Subcutaneous adipose tissue (tissue), 4 donors: Measurements from ENCODE around the gene ZSCAN2. TPM values are rescaled to one million over a fixed set of nuclear protein-coding genes. Genes with fewer than 3 reads are reported as not detected.

Experiments
- CTCF ChIP-seq: fragments of 450-650 bp; IDR thresholded peaks from one replicate; pipeline ENCODE4 v1.5.1; 2016; ENCODE audit warnings: low read depth, mild to moderate bottlenecking, control low read depth, antibody characterized with exemption, moderate library complexity
- total RNA-seq, 4 donors: library from RNA; depleted of rRNA; stranded (reverse); fragments of >200 nt; gene quantifications; one replicate each; pipeline ENCODE4 v1.1.0, GENCODE V29; 2016

The ZSCAN2 gene
- total RNA-seq, 4 donors from 2014 or later = 7.8 to 26.0 (median 10.2) TPM

- no peak for TF ChIP-seq CTCF
Observed at GRCh38 chr15:84653910-84654688, 53.3 kb downstream of the ZSCAN2 start, which contains the start of gene WDR73. Gene WDR73, minus strand, starts transcription at chr15:84654283. Its CDS starts 9 bp downstream, at chr15:84654274.

GRCh38 chr15:84654689-84655453, 54.1 kb downstream of the ZSCAN2 start:
- no peak for TF ChIP-seq CTCF

GRCh38 chr15:84656972-84657371, 56.2 kb downstream of the ZSCAN2 start:
- TF ChIP-seq CTCF = no peak

- no peak for TF ChIP-seq CTCF
Observed at GRCh38 chr15:84657748-84658079, 56.9 kb downstream of the ZSCAN2 start.

DNA sequence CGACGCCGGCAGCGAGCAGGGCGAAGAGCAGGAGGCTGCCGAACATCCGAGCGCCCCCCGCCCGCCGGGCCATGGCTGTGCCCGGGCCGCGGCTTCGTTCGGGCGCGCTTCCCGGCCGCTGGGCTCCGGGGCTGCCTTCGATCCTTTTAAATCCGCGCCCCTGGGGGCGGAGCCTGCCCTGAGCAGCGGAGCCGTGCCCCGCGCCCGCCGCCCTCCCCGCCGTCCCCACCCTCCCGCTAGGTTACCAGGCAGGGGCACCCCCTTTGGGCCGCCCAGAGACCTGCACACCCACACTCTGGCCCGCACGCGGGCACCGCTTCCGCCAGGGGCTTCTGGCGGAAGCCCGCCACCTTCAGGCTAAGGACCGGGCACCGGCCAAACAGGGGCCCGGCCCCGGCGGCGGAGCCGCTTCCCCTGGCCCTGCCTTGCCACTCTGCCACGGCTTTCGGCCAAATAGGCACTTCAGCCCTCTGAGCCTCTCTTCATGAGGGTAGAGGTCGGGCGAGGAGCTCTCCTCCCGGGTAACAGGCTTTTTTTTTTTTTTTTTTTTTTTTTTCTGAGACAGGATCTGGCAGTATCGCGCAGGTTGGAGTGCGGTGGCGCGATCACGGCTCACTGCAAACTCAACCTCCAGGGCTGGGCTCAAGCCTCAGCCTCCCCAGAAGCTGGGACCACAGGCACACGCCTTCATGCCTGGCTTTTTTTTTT, 57.4 kb downstream of the ZSCAN2 start, which contains the start of gene NMB:
Gene NMB (minus strand): TSS at position 120 of the 708 bp plus-strand sequence. CDS start 47 bp downstream, at position 73.
- no peak for TF ChIP-seq CTCF

DNA sequence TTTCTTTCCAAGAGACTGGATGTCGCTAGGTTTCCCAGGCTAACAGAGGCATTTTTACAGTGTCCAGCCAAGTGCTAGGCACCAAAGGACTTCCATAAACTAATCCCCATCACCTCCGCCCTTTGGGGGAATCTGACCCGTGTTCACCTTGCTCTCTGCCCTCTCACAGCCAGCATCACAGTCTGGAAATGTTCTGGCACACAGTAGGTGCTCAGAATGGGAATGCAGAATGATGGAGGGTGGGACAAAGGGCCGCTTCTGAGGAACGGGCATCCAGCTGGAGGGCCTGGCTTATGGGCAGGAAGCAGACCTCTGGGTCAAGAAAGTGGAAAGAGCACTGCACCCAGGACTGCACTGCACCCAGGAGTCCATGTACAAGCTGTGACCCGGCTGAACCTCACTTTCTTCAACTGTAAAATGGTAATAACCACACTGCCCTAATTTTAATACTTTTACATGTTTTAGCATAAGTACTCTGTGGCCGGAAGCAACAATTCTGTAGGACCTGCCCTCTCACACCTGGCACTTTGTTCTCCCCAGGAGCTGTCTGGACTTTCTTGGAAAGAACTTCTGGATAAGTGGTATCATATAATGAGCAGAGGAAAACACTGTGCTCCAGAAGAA, 58.1 kb downstream of the ZSCAN2 start:
- no peak for TF ChIP-seq CTCF
